Measurements from ENCODE around the gene INTS12. TPM values are rescaled to one million over a fixed set of nuclear protein-coding genes. Genes with fewer than 3 reads are reported as not detected.

INTS12 gene
- total RNA-seq, 1 experiment from 2014 or later, result 13.4 TPM

GRCh38 chr4:105712766-105713165 is 4.3 kb upstream of the INTS12 start:
- DNase-seq, result no peak
- CTCF ChIA-PET, result interaction anchor here (1.3 kb wide), 1 partner anchor 192 kb away, joined by 4 read pairs; no protein-coding TSS in a partner anchor
- Mint-ChIP-seq H3K36me3 (ENCODE audit: insufficient read depth, unreplicated experiment) (peaks cover 18% of the 10 kb centered on the region), H3K9me3 (ENCODE audit: low read depth, unreplicated experiment) (no peaks in the 10 kb centered on the region), H3K4me1 (ENCODE audit: low read depth, unreplicated experiment) (peaks cover 16% of the 10 kb centered on the region), H3K27ac (ENCODE audit: unreplicated experiment) (peak overlapping the region; percentile 57), H3K27me3 (ENCODE audit: unreplicated experiment) (no peaks in the 10 kb centered on the region), H3K4me3 (ENCODE audit: low read depth, unreplicated experiment) (peak overlapping the region; percentile 57)
- TF ChIP-seq, protein P1, sequence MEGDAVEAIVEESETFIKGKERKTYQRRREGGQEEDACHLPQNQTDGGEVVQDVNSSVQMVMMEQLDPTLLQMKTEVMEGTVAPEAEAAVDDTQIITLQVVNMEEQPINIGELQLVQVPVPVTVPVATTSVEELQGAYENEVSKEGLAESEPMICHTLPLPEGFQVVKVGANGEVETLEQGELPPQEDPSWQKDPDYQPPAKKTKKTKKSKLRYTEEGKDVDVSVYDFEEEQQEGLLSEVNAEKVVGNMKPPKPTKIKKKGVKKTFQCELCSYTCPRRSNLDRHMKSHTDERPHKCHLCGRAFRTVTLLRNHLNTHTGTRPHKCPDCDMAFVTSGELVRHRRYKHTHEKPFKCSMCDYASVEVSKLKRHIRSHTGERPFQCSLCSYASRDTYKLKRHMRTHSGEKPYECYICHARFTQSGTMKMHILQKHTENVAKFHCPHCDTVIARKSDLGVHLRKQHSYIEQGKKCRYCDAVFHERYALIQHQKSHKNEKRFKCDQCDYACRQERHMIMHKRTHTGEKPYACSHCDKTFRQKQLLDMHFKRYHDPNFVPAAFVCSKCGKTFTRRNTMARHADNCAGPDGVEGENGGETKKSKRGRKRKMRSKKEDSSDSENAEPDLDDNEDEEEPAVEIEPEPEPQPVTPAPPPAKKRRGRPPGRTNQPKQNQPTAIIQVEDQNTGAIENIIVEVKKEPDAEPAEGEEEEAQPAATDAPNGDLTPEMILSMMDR (IDR thresholded peaks at IDR 0.05; ENCODE audit: unreplicated experiment), result no peak
- intact Hi-C loops (cut with micrococcal nuclease; ENCODE audit: unreplicated experiment), result loop anchor here (5.0 to 10.0 kb wide), 3 partner anchors 182 to 490 kb away; partner anchors contain the start of gene NPNT
- no TSS peak for BruUV-seq (replicated peaks)

DNA sequence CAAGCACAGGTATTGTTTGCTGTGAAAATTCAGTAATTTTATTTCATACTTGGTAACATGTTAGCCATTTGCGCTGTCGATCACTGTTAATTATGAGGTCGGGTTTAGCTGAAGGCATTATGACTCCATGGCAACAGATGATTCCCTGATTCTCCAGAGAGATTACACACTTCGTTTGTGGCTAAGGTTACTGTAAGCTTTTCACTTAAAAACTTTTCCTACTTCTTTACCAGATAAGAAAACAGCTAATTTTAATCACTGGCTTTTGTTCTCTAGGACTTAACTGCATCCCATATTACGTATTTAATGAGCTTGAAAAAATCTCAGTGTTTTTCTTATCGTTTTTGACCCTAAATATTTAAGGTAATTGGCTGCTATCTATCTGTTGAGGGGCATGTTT is 2.2 kb upstream of the INTS12 start:
- no peak for DNase-seq
- Mint-ChIP-seq H3K9me3 (ENCODE audit: low read depth, unreplicated experiment) (no peaks in the 10 kb centered on the region), H3K27me3 (ENCODE audit: unreplicated experiment) (no peaks in the 10 kb centered on the region), H3K27ac (ENCODE audit: unreplicated experiment) (peak overlapping the region; percentile 30), H3K4me3 (ENCODE audit: low read depth, unreplicated experiment) (peak overlapping the region; percentile 93), H3K36me3 (ENCODE audit: insufficient read depth, unreplicated experiment) (peaks cover 20% of the 10 kb centered on the region), H3K4me1 (ENCODE audit: low read depth, unreplicated experiment) (peaks cover 32% of the 10 kb centered on the region)
- CTCF ChIA-PET, result interaction anchor here (1.8 kb wide), 1 partner anchor 237 kb away, joined by 5 read pairs; the partner anchor contains the start of gene PPA2
- no TSS peak for BruUV-seq (replicated peaks)
- TF ChIP-seq, protein P1 (IDR thresholded peaks at IDR 0.05; ENCODE audit: unreplicated experiment), result no peak
- intact Hi-C loops (cut with micrococcal nuclease; ENCODE audit: unreplicated experiment), result loop anchor here (5.0 to 10.0 kb wide), 3 partner anchors 184 to 492 kb away; partner anchors contain the start of gene NPNT

- CTCF ChIA-PET, result interaction anchor here (0.6 to 1.8 kb wide), 3 partner anchors 63 to 499 kb away, joined by 3 to 5 read pairs (median 4); partner anchors contain the start of gene PPA2
These were observed 1.6 kb upstream of the INTS12 start for GRCh38 chr4:105710012-105710600.

GRCh38 chr4:105709081-105709450 is 577 bp upstream of the INTS12 start:
- CTCF ChIA-PET, result interaction anchor here (1.3 kb wide), 1 partner anchor 188 kb away, joined by 3 read pairs; no protein-coding TSS in a partner anchor

More at GRCh38 chr4:105710012-105710600, 1.6 kb upstream of the INTS12 start:
- BruUV-seq (replicated peaks), result no TSS peak
- peaks cover 32% of the 10 kb centered on the region for H3K4me1 Mint-ChIP-seq (ENCODE audit: low read depth, unreplicated experiment)
- intact Hi-C loops (cut with micrococcal nuclease; ENCODE audit: unreplicated experiment), result loop anchor here (5.0 to 10.0 kb wide), 3 partner anchors 185 to 492 kb away; partner anchors contain the start of gene NPNT
- no peaks in the 10 kb centered on the region for H3K9me3 Mint-ChIP-seq (ENCODE audit: low read depth, unreplicated experiment)
- peak overlapping the region; percentile 93 for H3K4me3 Mint-ChIP-seq (ENCODE audit: low read depth, unreplicated experiment)
- H3K27ac Mint-ChIP-seq (ENCODE audit: unreplicated experiment), result no peak overlapping the region
- peak; percentile 11 for DNase-seq
- H3K36me3 Mint-ChIP-seq (ENCODE audit: insufficient read depth, unreplicated experiment), result peaks cover 24% of the 10 kb centered on the region
- TF ChIP-seq, protein P1 (IDR thresholded peaks at IDR 0.05; ENCODE audit: unreplicated experiment), result no peak
- H3K27me3 Mint-ChIP-seq (ENCODE audit: unreplicated experiment), result no peaks in the 10 kb centered on the region

More at GRCh38 chr4:105709081-105709450, 577 bp upstream of the INTS12 start:
- peak; percentile 24 for DNase-seq
- no peaks in the 10 kb centered on the region for H3K9me3 Mint-ChIP-seq (ENCODE audit: low read depth, unreplicated experiment)
- H3K4me1 Mint-ChIP-seq (ENCODE audit: low read depth, unreplicated experiment), result peaks cover 32% of the 10 kb centered on the region
- no peaks in the 10 kb centered on the region for H3K27me3 Mint-ChIP-seq (ENCODE audit: unreplicated experiment)
- no TSS peak for BruUV-seq (replicated peaks)
- H3K36me3 Mint-ChIP-seq (ENCODE audit: insufficient read depth, unreplicated experiment), result peaks cover 24% of the 10 kb centered on the region
- TF ChIP-seq, protein P1 (IDR thresholded peaks at IDR 0.05; ENCODE audit: unreplicated experiment), result no peak
- intact Hi-C loops (cut with micrococcal nuclease; ENCODE audit: unreplicated experiment), result no loop called here
- peak overlapping the region; percentile 93 for H3K4me3 Mint-ChIP-seq (ENCODE audit: low read depth, unreplicated experiment)
- peak overlapping the region; percentile 87 for H3K27ac Mint-ChIP-seq (ENCODE audit: unreplicated experiment)

Measured in Calu3 (cell line).